H1 (cell line): ENCODE measurements around the gene DIP2B. TPM values are rescaled to one million over a fixed set of nuclear protein-coding genes. Genes with fewer than 3 reads are reported as not detected.

Experiments
- CTCF ChIA-PET: fragments of 300-600 bp; sonication (Branson Sonifier 250); formaldehyde crosslinking; loops from one replicate; lab custom pipeline; 2021; ENCODE audit not compliant: partially characterized antibody; lab: Charles Lee
- POLR2A ChIA-PET: fragments of 300-600 bp; sonication (Branson Sonifier 250); formaldehyde crosslinking; loops from one replicate; lab custom pipeline; 2021; ENCODE audit warnings: inconsistent platforms; ENCODE audit not compliant: partially characterized antibody; lab: Charles Lee
- DNase-seq, 2 experiments: peaks; one replicate each; pipeline versions ENCODE4 v3.0.0 to v3.0.0-alpha.2; 2010 to 2022; ENCODE audit warnings: low spot score in 2 of 2, low read depth in 1 of 2, mixed read lengths in 1 of 2
- FAIRE-seq: peaks from 2 replicates; lab custom pipeline; 2011; peaks lifted over from hg19 to GRCh38; lab: Jason Lieb, UNC
- H2AFZ ChIP-seq: 2 replicates; pipeline ENCODE4 v1.8.1; 2012; ENCODE audit warnings: low read length, inconsistent platforms
- H2AK5ac ChIP-seq: 2 replicates; pipeline ENCODE4 v1.6.1; 2013; ENCODE audit warnings: low read depth, low read length
- H2BK120ac ChIP-seq: replicated peaks from 2 replicates; pipeline ENCODE3; 2013; ENCODE audit warnings: low read depth, low read length, inconsistent platforms
- H2BK12ac ChIP-seq: 2 replicates; pipeline ENCODE4 v1.6.1; 2013; ENCODE audit warnings: low read depth, low read length
- H2BK15ac ChIP-seq: 2 replicates; pipeline ENCODE4 v1.6.1; 2013; ENCODE audit warnings: low read length
- H2BK20ac ChIP-seq: 2 replicates; pipeline ENCODE4 v1.6.1; 2013; ENCODE audit warnings: low read length
- H2BK5ac ChIP-seq: 2 replicates; pipeline ENCODE4 v1.6.1; 2013; ENCODE audit warnings: low read depth, low read length
- H3K14ac ChIP-seq: 2 replicates; pipeline ENCODE4 v1.6.1; 2013; ENCODE audit warnings: inconsistent platforms; ENCODE audit not compliant: insufficient read length
- H3K18ac ChIP-seq: 2 replicates; pipeline ENCODE4 v1.6.1; 2013; ENCODE audit warnings: low read length; ENCODE audit errors: extremely low read depth
- H3K23ac ChIP-seq: 2 replicates; pipeline ENCODE4 v1.6.1; 2013; ENCODE audit warnings: inconsistent platforms; ENCODE audit not compliant: insufficient read length
- H3K23me2 ChIP-seq: 2 replicates; pipeline ENCODE4 v1.6.1; 2013; ENCODE audit warnings: low read depth, low read length
- H3K27ac ChIP-seq: 2 replicates; pipeline ENCODE4 v1.6.1; 2011; ENCODE audit warnings: low read depth, low read length, inconsistent platforms
- H3K27me3 ChIP-seq, 4 experiments: replicated peaks in 1 of 4; 1 replicate in 1 of 4; 2 replicates in 3 of 4; pipeline versions ENCODE4 v1.6.1 to v1.8.1; 2011 to 2013; ENCODE audit warnings: low read length in 3 of 4, mild to moderate bottlenecking in 3 of 4, inconsistent platforms in 2 of 4, mixed read lengths in 2 of 4, moderate library complexity in 1 of 4; ENCODE audit not compliant: control insufficient read depth in 3 of 4, insufficient read depth in 3 of 4; ENCODE audit errors: extremely low read depth in 1 of 4
- H3K36me3 ChIP-seq, 4 experiments: 2 replicates each; pipeline versions ENCODE4 v1.6.1 to v1.8.1; 2011 to 2013; ENCODE audit warnings: mild to moderate bottlenecking in 4 of 4, low read length in 3 of 4, moderate library complexity in 2 of 4, control low read depth in 1 of 4, inconsistent platforms in 1 of 4; ENCODE audit not compliant: insufficient read depth in 4 of 4, control insufficient read depth in 2 of 4
- H3K4ac ChIP-seq: replicated peaks from 2 replicates; pipeline ENCODE3; 2013; ENCODE audit warnings: low read length, low read depth, mixed read lengths, inconsistent platforms; ENCODE audit not compliant: insufficient read length
- H3K4me1 ChIP-seq, 4 experiments: replicated peaks in 1 of 4; 1 replicate in 1 of 4; 2 replicates in 3 of 4; pipeline versions ENCODE4 v1.6.1 to v1.8.1; 2011 to 2013; ENCODE audit warnings: low read length in 3 of 4, inconsistent platforms in 2 of 4, mixed read lengths in 1 of 4; ENCODE audit not compliant: insufficient read depth in 4 of 4, control insufficient read depth in 3 of 4
- H3K4me2 ChIP-seq, 2 experiments: 2 replicates each; pipeline versions ENCODE4 v1.6.1 to v1.8.1; 2011 to 2013; ENCODE audit warnings: low read depth in 2 of 2, low read length in 2 of 2, control low read depth in 1 of 2, inconsistent platforms in 1 of 2, mild to moderate bottlenecking in 1 of 2; ENCODE audit not compliant: insufficient read depth in 1 of 2
- H3K4me3 ChIP-seq, 4 experiments: fragments of 200-600, 300-600 bp in 1 of 4; sonication (generic), shearing (Covaris generic), sonication (Bioruptor Twin) in 1 of 4; 2 replicates each; pipeline versions ENCODE4 v1.5.1 to v1.8.1; 2011 to 2016; ENCODE audit warnings: low read length in 4 of 4, low read depth in 3 of 4, control low read depth in 2 of 4, inconsistent platforms in 2 of 4, mild to moderate bottlenecking in 2 of 4, mixed read lengths in 1 of 4, moderate library complexity in 1 of 4; ENCODE audit not compliant: insufficient read depth in 2 of 4; ENCODE audit errors: extremely low read depth in 1 of 4
- H3K56ac ChIP-seq: replicated peaks from 2 replicates; pipeline ENCODE3; 2013; ENCODE audit warnings: low read depth, mild to moderate bottlenecking, mixed read lengths, low read length, inconsistent platforms; ENCODE audit not compliant: insufficient read length
- H3K79me1 ChIP-seq: 2 replicates; pipeline ENCODE4 v1.6.1; 2013; ENCODE audit warnings: low read depth, low read length, control low read depth
- H3K79me2 ChIP-seq, 2 experiments: 2 replicates each; pipeline versions ENCODE4 v1.6.1 to v1.8.1; 2012 to 2013; ENCODE audit warnings: low read length in 2 of 2, mild to moderate bottlenecking in 2 of 2, inconsistent platforms in 1 of 2; ENCODE audit not compliant: insufficient read depth in 2 of 2, control insufficient read depth in 1 of 2
- H3K9ac ChIP-seq, 4 experiments: replicated peaks in 1 of 4; 1 replicate in 1 of 4; 2 replicates in 3 of 4; pipeline versions ENCODE4 v1.6.1 to v1.8.1; 2011 to 2013; ENCODE audit warnings: low read depth in 3 of 4, low read length in 3 of 4, control low read depth in 2 of 4, mild to moderate bottlenecking in 2 of 4, moderate library complexity in 2 of 4, inconsistent platforms in 1 of 4; ENCODE audit errors: extremely low read depth in 1 of 4
- H3K9me3 ChIP-seq, 2 experiments: 2 replicates each; pipeline versions ENCODE4 v1.6.1 to v1.8.1; 2012 to 2013; ENCODE audit warnings: mild to moderate bottlenecking in 2 of 2, moderate library complexity in 2 of 2, control low read depth in 1 of 2, inconsistent platforms in 1 of 2, low read depth in 1 of 2, low read length in 1 of 2, mixed read lengths in 1 of 2; ENCODE audit not compliant: insufficient read depth in 2 of 2
- H4K20me1 ChIP-seq, 2 experiments: replicated peaks in 1 of 2; 2 replicates each; pipeline versions ENCODE3 to v1.8.1; 2011 to 2013; ENCODE audit warnings: inconsistent platforms in 2 of 2, low read length in 2 of 2, mild to moderate bottlenecking in 1 of 2; ENCODE audit not compliant: insufficient read depth in 2 of 2, control insufficient read depth in 1 of 2
- H4K5ac ChIP-seq: 2 replicates; pipeline ENCODE4 v1.6.1; 2013; ENCODE audit warnings: low read length, low read depth, mixed read lengths, inconsistent platforms; ENCODE audit not compliant: insufficient read length
- H4K8ac ChIP-seq: 2 replicates; pipeline ENCODE4 v1.8.0; 2013; ENCODE audit warnings: mild to moderate bottlenecking, moderate library complexity, low read length, inconsistent platforms; ENCODE audit not compliant: insufficient read depth; ENCODE audit errors: extremely low read depth
- H4K91ac ChIP-seq: replicated peaks from 2 replicates; pipeline ENCODE3; 2013; ENCODE audit warnings: low read length, mixed read lengths, inconsistent platforms; ENCODE audit not compliant: insufficient read length
- ATF2 ChIP-seq: IDR thresholded peaks from 2 replicates; pipeline ENCODE4 v1.6.1; 2012; ENCODE audit warnings: low read length, inconsistent platforms
- ATF3 ChIP-seq: IDR thresholded peaks from 2 replicates; pipeline ENCODE4 v1.6.1; 2011; ENCODE audit warnings: low read depth, mild to moderate bottlenecking, low read length; ENCODE audit not compliant: insufficient read depth
- JUN ChIP-seq: IDR thresholded peaks from 2 replicates; pipeline ENCODE4 v1.6.1; 2011; ENCODE audit warnings: low read depth, mild to moderate bottlenecking, improper control_type of control experiment, low read length
- SP1 ChIP-seq: IDR thresholded peaks from 2 replicates; pipeline ENCODE4 v1.6.1; 2011; ENCODE audit warnings: low read depth, low read length
- SP2 ChIP-seq: IDR thresholded peaks from 2 replicates; pipeline ENCODE4 v1.6.1; 2012; ENCODE audit warnings: mild to moderate bottlenecking, low read length, inconsistent platforms
- ZNF274 ChIP-seq: IDR thresholded peaks from 2 replicates; pipeline ENCODE4 v1.7.0; 2012; ENCODE audit warnings: low read length, borderline replicate concordance; ENCODE audit errors: extremely low read depth
- WGBS, 2 experiments: shearing (Covaris generic) in 1 of 2; methylation state at CpG; one replicate each; pipeline versions ENCODE4 v1.1.6 to v1.1.7; 2013 to 2015; ENCODE audit warnings: low lambda C conversion rate in 2 of 2, mixed read lengths in 2 of 2, inconsistent platforms in 1 of 2, low coverage in 1 of 2, missing lambda C conversion rate in 1 of 2; ENCODE audit not compliant: insufficient replicate concordance in 2 of 2, insufficient coverage in 1 of 2, insufficient read length in 1 of 2; ENCODE audit errors: extremely low coverage in 1 of 2, missing lambda C conversion rate in 1 of 2; 5-methylcytosine and 5-hydroxymethylcytosine counted together
- polyA plus RNA-seq, 7 experiments: library from polyadenylated mRNA; depleted of rRNA in 3 of 7; stranded (reverse) in 5 of 7; unstranded in 2 of 7; fragments of >200 nt in 5 of 7; fragments of 200-250 nt in 2 of 7; gene quantifications; 1 replicate in 5 of 7; 2 replicates in 1 of 7; 4 replicates in 1 of 7; pipeline versions ENCODE4 v1.2.1 to v1.2.3, GENCODE V29; 2011 to 2013; ENCODE audit warnings: missing spikeins in 2 of 7, mixed read lengths in 2 of 7
- total RNA-seq: library from RNA; stranded (reverse); fragmentation: NEBNext Ultra II Directional; extraction: Animal tissue kit (Norgen Biotek cat#: 25700); gene quantifications from 2 replicates; pipeline ENCODE4 v1.2.1, GENCODE V29; 2021

DIP2B gene
- total and polyA plus RNA-seq, 2 of the 8 experiments (the other 6 are each of a cell fraction or from before 2014, with no cell fraction given) = 11.1 to 29.6 TPM

GRCh38 chr12:50615907-50616296, 111.1 kb downstream of the DIP2B start:
- Histone ChIP-seq H3K23ac (no peak overlapping the region), H3K36me3 (no peaks in the 10 kb centered on the region), H4K8ac (no peak overlapping the region), H3K4ac (no peak overlapping the region), H3K4me3 (no peak overlapping the region), H3K56ac (no peak overlapping the region), H3K14ac (no peak overlapping the region), H3K4me1 (peaks cover 2 to 30% (median 22%) of the 10 kb centered on the region in 4 experiments; a peak in 5 of 7 replicates), H3K18ac (no peak overlapping the region), H3K4me2 (no peak overlapping the region), H3K27ac (no peak overlapping the region), H3K9me3 (no peaks in the 10 kb centered on the region), H3K27me3 (no peaks in the 10 kb centered on the region), H2BK120ac (no peak overlapping the region), H4K20me1 (no peaks in the 10 kb centered on the region), H2BK20ac (no peak overlapping the region), H2BK12ac (no peak overlapping the region), H2BK5ac (no peak overlapping the region), H3K23me2 (no peaks in the 10 kb centered on the region), H2AFZ (no peak overlapping the region), H4K5ac (no peak overlapping the region), H3K79me1 (no peaks in the 10 kb centered on the region; the same call in 1 of the 2 replicates), H2BK15ac (no peak overlapping the region), H2AK5ac (no peak overlapping the region), H3K79me2 (peaks cover 0 to 46% of the 10 kb centered on the region in 2 experiments; a peak in 2 of 4 replicates), H4K91ac (no peak overlapping the region), H3K9ac (no peak overlapping the region)
- POLR2A ChIA-PET = no interaction called here
- 83% methylated on average over 1 of the region's 1 CpG; no CpG with 5 or more reads in 1 of the 2 experiments for WGBS, 2 experiments
- DNase-seq (no peak), FAIRE-seq (no peak)
- CTCF ChIA-PET = interaction anchor here (1.1 kb wide), 1 partner anchor 22 kb away, joined by 3 read pairs; no protein-coding TSS in a partner anchor
- no peak for TF ChIP-seq ATF2
- TF ChIP-seq JUN = no peak
- no peak for TF ChIP-seq SP1
- TF ChIP-seq ATF3 = no peak
- no peak for TF ChIP-seq SP2
- TF ChIP-seq ZNF274 = no peak
